HCEC 1CT (cell line): ENCODE data around the gene PDE6H.

Experiments used
- DNase-seq: peaks from one replicate; pipeline ENCODE4 v3.0.0-alpha.2; 2017

The PDE6H gene

GRCh38 chr12:14979468-14979867 lies 6.6 kb downstream of the PDE6H start:
- DNase-seq = no peak

- no peak for DNase-seq
Observed at GRCh38 chr12:14981049-14981448, 8.2 kb downstream of the PDE6H start.

- DNase-seq = no peak
Observed at GRCh38 chr12:14982562-14982961, 9.7 kb downstream of the PDE6H start.

GRCh38 chr12:14982991-14983390 lies 10.1 kb downstream of the PDE6H start:
- no peak for DNase-seq

GRCh38 chr12:14984036-14984435 lies 11.2 kb downstream of the PDE6H start:
- no peak for DNase-seq

GRCh38 chr12:14984766-14985285 lies 12.0 kb downstream of the PDE6H start:
- DNase-seq = no peak

- no peak for DNase-seq
Observed at GRCh38 chr12:14986449-14986848, 13.6 kb downstream of the PDE6H start.

- no peak for DNase-seq
Observed at GRCh38 chr12:14988035-14988434, 15.2 kb downstream of the PDE6H start.

- no peak for DNase-seq
Observed at GRCh38 chr12:14989790-14990189, 16.9 kb downstream of the PDE6H start.

GRCh38 chr12:14991069-14991468 lies 18.2 kb downstream of the PDE6H start:
- no peak for DNase-seq

- DNase-seq = no peak
Observed at GRCh38 chr12:14992673-14993072, 19.8 kb downstream of the PDE6H start.

GRCh38 chr12:14993117-14993516 lies 20.3 kb downstream of the PDE6H start:
- no peak for DNase-seq

- DNase-seq = peak; percentile 44
Observed at GRCh38 chr12:14993537-14994266, 20.9 kb downstream of the PDE6H start.

- DNase-seq = no peak
Observed at GRCh38 chr12:14994610-14995009, 21.8 kb downstream of the PDE6H start.

- peak; percentile 53 for DNase-seq
Observed at GRCh38 chr12:14995583-14996425, 23.0 kb downstream of the PDE6H start.

- DNase-seq = no peak
Observed at GRCh38 chr12:14997998-14998397, 25.2 kb downstream of the PDE6H start.

- DNase-seq = no peak
Observed at GRCh38 chr12:14999021-14999694, 26.3 kb downstream of the PDE6H start.

- peak; percentile 35 for DNase-seq
Observed at GRCh38 chr12:14999695-15000365, 27.0 kb downstream of the PDE6H start.

- no peak for DNase-seq
Observed at GRCh38 chr12:15000575-15000974, 27.7 kb downstream of the PDE6H start.

GRCh38 chr12:15001733-15002382 lies 29.0 kb downstream of the PDE6H start:
- peak; percentile 27 for DNase-seq

GRCh38 chr12:15004421-15004820 lies 31.6 kb downstream of the PDE6H start:
- no peak for DNase-seq

- DNase-seq = no peak
Observed at GRCh38 chr12:15005064-15005463, 32.2 kb downstream of the PDE6H start.
